PC-9 (cell line): ENCODE results near the gene ANP32A.

ENCODE experiments used
- CTCF ChIP-seq: fragments of 200-600 bp; sonication (generic); conservative IDR thresholded peaks from 2 replicates; pipeline ENCODE4 v1.6.1; 2017; ENCODE audit warnings: mixed run types, antibody characterized with exemption, mild to moderate bottlenecking, moderate library complexity
- EZH2 ChIP-seq: fragments of 200-600 bp; sonication (generic); IDR thresholded peaks from 2 replicates; pipeline ENCODE4 v1.8.0; 2017; ENCODE audit warnings: antibody characterized with exemption, low read depth

GRCh38 chr15:68808091-68808490, 12.6 kb downstream of the ANP32A start:
- TF ChIP-seq CTCF, result no peak
- no peak for TF ChIP-seq EZH2
